A673 (cell line): ENCODE data around the gene HNRNPCL1.
"Not testable (repeated sequence)": the region's sequence is repeated elsewhere in the genome, so short reads cannot be mapped to it uniquely, and the experiment has no call there.

Source experiments
- CTCF ChIP-seq: fragments of 300-800, 200-600 bp; sonication (generic); conservative IDR thresholded peaks from 2 replicates; pipeline ENCODE4 v1.5.1; 2017; ENCODE audit warnings: low read depth, mild to moderate bottlenecking, antibody characterized with exemption, low read length, moderate library complexity, mixed read lengths
- EZH2 ChIP-seq: fragments of 200-600 bp; sonication (generic); IDR thresholded peaks from 2 replicates; pipeline ENCODE4 v1.6.1; 2017; ENCODE audit warnings: borderline replicate concordance, low read depth, mild to moderate bottlenecking, mixed read lengths, antibody characterized with exemption, low read length; ENCODE audit not compliant: poor library complexity, severe bottlenecking

GRCh38 chr1:12833251-12833650, 15.3 kb downstream of the HNRNPCL1 start:
- TF ChIP-seq CTCF, EZH2: not testable (repeated sequence)
